Suppressor macrophage treated with lipopolysaccharide for 4 hours (primary cell): ENCODE measurements around the gene SHISA7.
"Not testable (repeated sequence)": the region's sequence is repeated elsewhere in the genome, so short reads cannot be mapped to it uniquely, and the experiment has no call there.

ENCODE experiments used
- DNase-seq: peaks from one replicate; pipeline ENCODE4 v3.0.0-alpha.2; 2020

Gene SHISA7

GRCh38 chr19:55443824-55444480, 852 bp upstream of the SHISA7 start:
- DNase-seq: no peak

GRCh38 chr19:55442372-55442961, 633 bp downstream of the SHISA7 start:
- DNase-seq: no peak

- no peak for DNase-seq
Observed at GRCh38 chr19:55441692-55442321, 1.3 kb downstream of the SHISA7 start.

GRCh38 chr19:55441319-55441691, 1.8 kb downstream of the SHISA7 start:
- peak; percentile 66 for DNase-seq

DNA sequence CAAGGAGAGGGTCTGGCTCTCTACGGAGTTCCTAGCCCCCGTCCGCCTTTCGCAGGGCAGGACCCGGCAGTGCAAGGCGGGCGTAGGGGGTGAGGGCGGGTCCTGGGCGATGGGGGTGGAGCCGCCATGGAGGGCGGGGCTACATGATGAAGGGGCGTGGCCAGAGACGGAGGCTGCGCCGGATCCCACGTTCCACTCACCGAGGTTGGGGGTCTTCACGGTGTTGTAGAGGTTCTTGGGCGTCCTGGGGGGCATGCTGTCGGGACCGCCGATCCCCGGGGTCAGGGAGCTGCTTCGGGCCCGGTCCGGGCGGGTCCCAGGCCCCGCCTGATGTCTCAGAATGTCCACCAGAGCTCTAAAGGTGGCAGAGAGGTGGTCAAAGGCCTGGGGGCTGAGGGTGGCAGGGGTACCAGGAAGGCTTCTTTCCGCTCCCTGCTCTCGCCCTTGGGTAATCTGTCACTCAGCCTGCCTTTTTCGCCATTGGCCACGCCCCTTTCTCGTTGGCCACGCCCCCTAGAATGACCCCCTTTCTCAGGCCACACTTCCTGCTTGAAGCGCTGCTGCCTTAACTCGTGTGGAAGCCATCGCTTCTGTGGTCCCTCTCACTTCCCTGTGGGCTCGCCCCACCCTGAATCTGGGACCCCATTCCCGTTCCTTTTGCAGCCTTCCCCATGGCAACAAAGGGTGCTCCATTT, 2.5 kb downstream of the SHISA7 start:
- DNase-seq: peak; percentile 35

DNA sequence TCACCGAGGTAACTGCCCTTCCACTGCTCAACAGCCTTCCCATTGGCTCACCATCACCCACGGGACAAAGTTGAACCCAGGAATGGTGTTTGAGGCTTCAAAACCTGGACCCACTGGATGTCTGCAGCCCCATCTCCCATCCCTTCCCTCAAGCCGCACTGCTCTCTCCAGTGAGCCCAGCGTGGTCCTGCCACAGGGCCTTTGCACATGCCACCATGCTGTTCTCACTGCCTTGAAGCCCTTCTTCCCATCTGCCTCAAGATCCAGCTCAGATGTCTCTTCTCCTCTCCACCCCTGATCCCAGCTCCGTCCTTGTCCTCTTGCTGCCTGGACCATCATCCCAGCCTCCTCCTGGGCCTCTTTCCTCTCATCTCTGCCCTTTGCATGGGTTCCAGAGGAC, 4.0 kb downstream of the SHISA7 start:
- DNase-seq: no peak

- peak; percentile 48 for DNase-seq
Observed at GRCh38 chr19:55437410-55437809, 5.7 kb downstream of the SHISA7 start.

DNA sequence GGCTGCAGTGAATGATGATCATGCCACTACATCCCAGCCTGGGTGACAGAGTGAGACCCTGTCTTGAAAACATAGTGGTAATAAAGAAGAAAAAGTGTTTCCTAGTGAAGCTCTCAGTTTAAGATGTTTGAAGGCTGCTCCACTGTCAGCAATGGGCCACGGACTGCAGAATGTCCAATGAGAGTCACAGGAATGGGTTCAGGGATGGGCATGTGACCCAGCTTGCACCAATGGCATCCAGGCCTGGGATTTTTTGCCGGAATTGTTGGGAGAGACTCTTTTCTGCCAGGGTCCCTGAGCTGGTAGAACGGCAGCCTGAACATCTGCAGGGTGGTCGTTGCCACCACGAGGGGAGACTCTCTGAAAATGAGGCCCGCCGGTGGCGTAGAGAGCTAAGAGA, 6.3 kb downstream of the SHISA7 start:
- no peak for DNase-seq

DNA sequence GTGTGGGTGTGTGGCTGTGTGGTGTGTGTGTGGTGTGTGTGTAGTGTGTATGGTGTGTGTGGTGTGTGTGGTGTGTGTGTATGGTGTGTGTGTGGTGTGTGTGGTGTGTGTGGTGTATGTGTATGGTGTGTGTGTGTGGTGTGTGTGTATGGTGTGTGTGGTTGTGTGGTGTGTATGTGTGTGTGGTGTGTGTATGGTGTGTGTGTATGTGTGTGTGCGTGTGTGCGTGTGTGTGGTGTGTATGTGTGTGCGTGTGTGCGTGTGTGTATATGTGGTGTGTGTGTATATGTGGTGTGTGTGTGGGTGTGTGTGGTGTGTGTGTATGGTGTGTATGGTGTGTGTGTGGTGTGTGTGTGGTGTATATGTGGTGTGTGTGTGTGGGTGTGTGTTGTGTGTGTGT, 8.1 kb downstream of the SHISA7 start:
- DNase-seq: no peak

GRCh38 chr19:55434356-55434919, 8.7 kb downstream of the SHISA7 start:
- DNase-seq: no peak

DNA sequence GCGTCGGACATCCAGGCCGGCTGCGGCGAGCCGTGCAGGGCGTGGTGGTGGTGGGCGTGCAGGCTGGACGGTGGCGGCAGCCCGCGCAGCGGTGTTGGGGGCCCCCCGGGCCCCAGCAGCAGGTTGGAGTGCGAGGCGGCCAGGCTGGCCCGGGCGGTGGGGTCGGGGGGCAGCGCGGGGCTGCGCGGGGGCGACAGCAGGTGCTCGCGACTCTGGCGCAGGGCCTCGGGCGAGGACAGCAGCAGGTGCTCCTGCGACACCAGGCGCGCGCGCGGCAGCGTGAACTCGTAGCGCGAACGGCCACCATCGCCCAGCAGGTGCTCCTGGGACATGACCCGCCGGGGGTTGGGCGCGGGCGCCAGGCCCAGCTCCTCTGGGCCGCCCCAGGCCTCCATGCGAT, 9.8 kb downstream of the SHISA7 start:
- no peak for DNase-seq

GRCh38 chr19:55432241-55432959, 10.7 kb downstream of the SHISA7 start:
- DNase-seq: no peak

GRCh38 chr19:55431183-55431582, 11.9 kb downstream of the SHISA7 start:
- DNase-seq: peak; percentile 29

DNA sequence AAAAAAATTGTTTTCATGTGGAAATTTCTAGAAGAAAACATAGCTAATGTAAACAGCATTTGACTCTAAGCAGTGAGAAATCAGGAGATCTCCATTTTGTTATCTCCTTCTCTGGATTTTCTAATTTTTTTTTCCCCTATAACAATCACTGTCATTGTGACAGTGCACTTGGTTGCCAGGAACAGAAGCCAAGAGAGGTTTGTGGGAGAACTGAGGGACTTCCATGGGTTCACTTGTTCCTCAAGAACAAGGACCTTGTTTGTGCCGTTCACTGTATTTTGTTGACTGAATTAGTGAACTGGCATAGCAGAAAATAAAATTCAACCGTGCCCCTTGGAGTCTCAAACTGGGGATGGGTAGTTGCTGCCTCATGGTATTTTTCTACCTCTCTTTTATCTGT, 17.1 kb downstream of the SHISA7 start:
- DNase-seq: no peak

DNA sequence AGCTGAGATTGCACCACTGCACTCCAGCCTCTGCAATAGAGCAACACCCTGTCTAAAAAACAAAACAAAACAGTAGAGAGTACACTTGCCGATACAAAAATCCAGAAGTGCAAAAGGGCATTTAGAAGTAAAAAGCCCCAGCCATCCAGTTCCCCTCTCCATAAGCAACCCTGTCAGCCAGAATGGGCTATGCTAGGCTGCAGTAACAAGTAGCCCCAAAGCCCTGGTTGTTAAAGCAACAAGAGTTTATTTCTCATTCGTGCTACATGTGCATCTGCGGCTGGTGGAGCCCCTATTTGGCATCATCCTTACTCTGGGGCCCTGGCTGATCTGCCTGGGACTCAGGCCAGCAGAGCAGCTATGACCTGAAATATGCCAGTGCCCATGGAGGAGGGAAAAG, 18.6 kb downstream of the SHISA7 start:
- no peak for DNase-seq

- DNase-seq: no peak
Observed at GRCh38 chr19:55423225-55424005, 19.7 kb downstream of the SHISA7 start.

- DNase-seq: not testable (repeated sequence)
Observed at GRCh38 chr19:55421281-55421680, 21.8 kb downstream of the SHISA7 start.

DNA sequence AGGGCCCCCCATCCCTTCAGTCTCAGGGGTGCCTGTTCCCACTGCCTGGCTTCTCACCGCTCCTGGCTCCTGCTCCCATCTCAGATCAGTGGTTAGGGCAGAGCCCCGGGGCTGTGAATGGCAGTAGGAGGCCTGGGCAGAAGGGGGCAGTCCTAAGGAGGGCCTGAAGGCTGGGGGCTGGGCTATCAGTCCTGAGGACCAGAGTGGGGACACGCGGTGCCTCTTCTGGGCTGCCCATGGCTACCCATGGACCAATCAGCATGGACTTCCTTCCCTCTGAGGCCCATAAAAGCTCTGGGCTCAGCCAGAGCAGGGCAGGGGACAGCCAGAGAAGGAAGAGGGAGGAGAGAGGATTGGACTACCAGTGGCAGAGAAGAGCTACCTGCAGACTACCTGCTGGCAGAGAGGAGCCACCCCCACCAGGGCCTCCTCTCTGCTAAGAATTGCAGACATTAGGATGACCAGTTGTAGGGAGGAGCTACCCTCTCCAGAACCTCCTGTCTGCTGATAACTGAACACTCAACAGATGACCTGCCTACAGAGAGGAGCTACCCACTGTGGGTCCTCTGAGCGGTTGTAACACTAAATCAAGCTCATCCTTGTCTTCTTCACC, 23.4 kb downstream of the SHISA7 start:
- DNase-seq: no peak

DNA sequence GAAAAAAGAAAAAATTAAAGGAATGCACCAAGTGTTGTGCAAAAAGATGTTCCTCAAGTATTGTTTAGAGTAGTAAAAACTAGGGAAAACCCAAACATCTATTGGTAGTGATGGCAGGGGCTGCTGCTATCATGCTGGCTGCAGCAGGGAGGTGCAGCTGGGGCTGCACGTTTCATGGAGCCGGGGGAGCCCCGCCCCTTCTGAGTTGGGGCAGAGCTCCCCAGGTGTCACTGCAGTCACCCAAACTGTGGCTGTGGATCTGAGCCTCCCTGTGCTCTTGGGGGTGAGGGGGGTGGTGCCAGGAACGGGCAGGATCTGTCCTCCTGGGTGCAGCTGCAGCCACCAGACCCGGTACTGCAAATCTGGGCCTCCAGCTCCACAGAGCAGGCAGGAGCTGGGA, 24.0 kb downstream of the SHISA7 start:
- DNase-seq: no peak

DNA sequence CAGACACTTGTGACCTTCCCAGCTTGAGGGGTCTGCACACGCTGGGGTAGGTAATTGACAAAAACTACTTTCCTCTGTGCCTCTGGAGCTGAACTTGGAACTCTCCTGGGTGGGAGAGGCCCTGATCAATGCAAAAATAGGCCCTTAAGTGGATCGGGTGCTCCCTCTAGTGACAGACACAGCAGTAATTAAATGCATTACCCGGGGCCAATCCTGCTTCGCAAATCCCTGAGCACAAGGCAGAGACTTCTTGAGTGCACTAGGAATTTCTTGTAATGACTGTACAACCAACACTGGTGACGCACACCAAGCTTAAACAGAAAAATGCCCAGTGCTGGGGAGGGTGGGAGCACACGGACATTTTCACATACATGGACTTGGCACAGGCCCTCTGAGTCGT, 24.9 kb downstream of the SHISA7 start:
- peak; percentile 78 for DNase-seq

GRCh38 chr19:55410168-55410567, 32.9 kb downstream of the SHISA7 start:
- DNase-seq: no peak

- not testable (repeated sequence) for DNase-seq
Observed at GRCh38 chr19:55409179-55409578, 33.9 kb downstream of the SHISA7 start.
